Raji (cell line): ENCODE data around the gene CDH2.

ENCODE experiments used
- POLR2A ChIP-seq: IDR thresholded peaks from 2 replicates; pipeline ENCODE4 v1.6.1; 2011; ENCODE audit warnings: low read depth, low read length, control low read depth; ENCODE audit not compliant: insufficient read depth

Gene CDH2

GRCh38 chr18:28151434-28151833 lies 25.5 kb downstream of the CDH2 start:
- TF ChIP-seq POLR2A: no peak

- TF ChIP-seq POLR2A: no peak
Measured at GRCh38 chr18:28150925-28151324, 26.0 kb downstream of the CDH2 start.

GRCh38 chr18:28149810-28150420 lies 27.0 kb downstream of the CDH2 start:
- no peak for TF ChIP-seq POLR2A

GRCh38 chr18:28147674-28148171 lies 29.2 kb downstream of the CDH2 start:
- TF ChIP-seq POLR2A: no peak

GRCh38 chr18:28143725-28144124 lies 33.2 kb downstream of the CDH2 start:
- TF ChIP-seq POLR2A: no peak

- no peak for TF ChIP-seq POLR2A
Measured at GRCh38 chr18:28138816-28139215, 38.1 kb downstream of the CDH2 start.

- TF ChIP-seq POLR2A: no peak
Measured at GRCh38 chr18:28136071-28136470, 40.9 kb downstream of the CDH2 start.

- TF ChIP-seq POLR2A: no peak
Measured at GRCh38 chr18:28134774-28135173, 42.2 kb downstream of the CDH2 start.

- no peak for TF ChIP-seq POLR2A
Measured at GRCh38 chr18:28132084-28132483, 44.8 kb downstream of the CDH2 start.

GRCh38 chr18:28128659-28128980 lies 48.3 kb downstream of the CDH2 start:
- no peak for TF ChIP-seq POLR2A

- TF ChIP-seq POLR2A: no peak
Measured at GRCh38 chr18:28127763-28128658, 48.9 kb downstream of the CDH2 start.

GRCh38 chr18:28127228-28127627 lies 49.7 kb downstream of the CDH2 start:
- no peak for TF ChIP-seq POLR2A

- no peak for TF ChIP-seq POLR2A
Measured at GRCh38 chr18:28126768-28127167, 50.2 kb downstream of the CDH2 start.

- no peak for TF ChIP-seq POLR2A
Measured at GRCh38 chr18:28125051-28125450, 51.9 kb downstream of the CDH2 start.

- no peak for TF ChIP-seq POLR2A
Measured at GRCh38 chr18:28124131-28125029, 52.5 kb downstream of the CDH2 start.
